Right lobe of liver (tissue), 4 donors: ENCODE results near the gene RER1.

Experiments
- CTCF ChIP-seq, 4 donors: fragments of 200-600 bp in 3 of 4; fragments of 450-650 bp in 1 of 4; IDR thresholded peaks; one replicate each; pipeline versions ENCODE4 v1.5.1 to v1.8.0; 2016 to 2022; ENCODE audit warnings: antibody characterized with exemption in 4 of 4, mild to moderate bottlenecking in 2 of 4
- POLR2A ChIP-seq: fragments of 450-650 bp; IDR thresholded peaks from one replicate; pipeline ENCODE4 v1.6.1; 2017; ENCODE audit warnings: antibody characterized with exemption, mild to moderate bottlenecking
- donor health status: DM: no; HTN: no; CAD: no.
- donor health status: DM: no; HTN: no; CAD: no.
- donor health status: DM: no; HTN: yes; CAD: no.

- TF ChIP-seq CTCF (IDR thresholded peaks at IDR 0.05) (no peak), POLR2A (no peak)
Observed at GRCh38 chr1:2433936-2434655, 42.5 kb downstream of the RER1 start.
